HG03108 (cell line): ENCODE results near the gene FLNB.
"Not testable (repeated sequence)": the region's sequence is repeated elsewhere in the genome, so short reads cannot be mapped to it uniquely, and the experiment has no call there.

ENCODE experiments used
- ATAC-seq: cut with Tn5 transposase; IDR thresholded peaks from one replicate; pipeline ENCODE4 v1.9.1; 2021; ENCODE audit warnings: moderate library complexity; ENCODE audit not compliant: unreplicated experiment

The FLNB gene

DNA sequence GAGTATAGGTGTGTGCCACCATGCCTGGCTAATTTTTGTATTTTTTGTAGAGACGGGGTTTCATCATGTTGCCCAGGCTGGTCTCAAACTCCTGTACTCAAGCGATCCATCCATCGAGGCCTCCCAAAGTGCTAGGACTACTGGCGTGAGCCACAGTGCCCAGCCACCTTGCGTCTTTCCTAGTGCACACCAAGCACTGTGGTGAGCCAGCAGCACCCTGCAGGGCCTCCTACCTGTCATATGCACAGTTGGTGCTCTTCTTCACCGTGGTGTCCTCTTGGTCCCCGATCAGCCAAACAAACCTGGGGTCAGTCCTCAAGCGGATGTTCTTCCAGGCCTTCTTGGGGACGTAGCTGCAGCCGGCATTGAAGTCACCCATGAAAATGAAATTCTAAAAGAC is 189.4 kb downstream of the FLNB start:
- ATAC-seq = no peak

- ATAC-seq = no peak
These were observed 190.1 kb downstream of the FLNB start for GRCh38 chr3:58198362-58198761.

GRCh38 chr3:58198804-58199203 is 190.6 kb downstream of the FLNB start:
- ATAC-seq = no peak

- ATAC-seq = no peak
These were observed 192.0 kb downstream of the FLNB start for GRCh38 chr3:58200121-58200709.

- ATAC-seq = no peak
These were observed 192.7 kb downstream of the FLNB start for GRCh38 chr3:58200846-58201355.

DNA sequence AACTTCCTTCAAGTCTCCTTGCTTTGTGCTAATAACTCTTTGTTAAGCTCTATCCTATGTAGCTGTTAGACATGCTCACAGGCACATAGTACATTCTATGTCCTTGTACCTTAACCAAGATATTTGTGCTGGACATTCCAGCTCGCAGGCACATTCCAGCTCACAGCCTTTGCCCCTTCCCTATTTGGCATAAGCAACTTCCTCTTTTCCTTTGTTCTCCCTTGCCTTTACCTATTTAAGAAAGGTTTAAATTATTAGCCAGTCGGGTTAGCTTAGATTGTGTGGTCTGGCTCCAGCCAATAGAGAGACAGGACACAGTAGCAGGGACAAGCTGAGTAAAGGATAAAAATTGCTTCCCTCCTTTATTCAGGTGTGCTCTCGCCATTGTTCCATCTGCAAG is 193.2 kb downstream of the FLNB start:
- not testable (repeated sequence) for ATAC-seq

- ATAC-seq = peak; percentile 53
These were observed 194.7 kb downstream of the FLNB start for GRCh38 chr3:58202917-58203360.

DNA sequence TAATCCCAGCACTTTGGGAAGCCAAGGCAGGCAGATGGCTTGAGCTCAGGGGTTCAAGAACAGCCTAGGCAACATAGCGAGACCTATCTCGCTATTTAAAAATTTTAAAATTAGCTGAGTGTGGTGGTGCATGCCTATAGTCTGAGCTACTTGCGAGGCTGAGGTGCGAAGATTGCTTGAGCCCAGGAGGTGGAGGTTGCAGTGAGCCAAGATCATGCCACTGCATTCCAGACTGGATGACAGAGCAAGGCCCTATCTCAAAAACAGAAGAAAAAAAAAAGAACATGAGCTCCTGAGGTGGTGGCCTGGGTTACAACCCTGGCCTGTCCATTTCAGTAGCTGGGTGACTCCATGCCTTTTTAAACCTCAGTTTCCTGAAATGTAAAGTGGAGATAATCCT is 195.3 kb downstream of the FLNB start:
- no peak for ATAC-seq

DNA sequence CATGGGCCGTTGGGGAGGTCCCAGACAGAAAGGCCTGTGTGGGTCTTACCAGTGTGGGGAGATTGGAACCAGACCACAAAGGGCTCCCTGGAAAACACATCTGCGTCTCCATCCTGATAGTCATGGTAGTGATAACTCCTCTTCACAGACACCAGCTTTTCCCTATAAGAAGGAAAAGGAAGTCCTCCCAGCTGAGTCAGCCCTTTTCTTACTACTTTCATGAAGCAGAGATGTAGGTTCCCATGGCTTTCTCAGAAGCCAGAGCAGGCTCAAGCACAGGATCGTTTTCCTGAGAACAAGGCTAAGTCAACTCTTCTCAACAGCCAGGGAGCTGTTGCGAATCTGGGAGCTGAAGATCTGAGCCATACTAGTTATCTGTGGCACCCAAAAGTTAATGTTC is 196.5 kb downstream of the FLNB start:
- no peak for ATAC-seq

DNA sequence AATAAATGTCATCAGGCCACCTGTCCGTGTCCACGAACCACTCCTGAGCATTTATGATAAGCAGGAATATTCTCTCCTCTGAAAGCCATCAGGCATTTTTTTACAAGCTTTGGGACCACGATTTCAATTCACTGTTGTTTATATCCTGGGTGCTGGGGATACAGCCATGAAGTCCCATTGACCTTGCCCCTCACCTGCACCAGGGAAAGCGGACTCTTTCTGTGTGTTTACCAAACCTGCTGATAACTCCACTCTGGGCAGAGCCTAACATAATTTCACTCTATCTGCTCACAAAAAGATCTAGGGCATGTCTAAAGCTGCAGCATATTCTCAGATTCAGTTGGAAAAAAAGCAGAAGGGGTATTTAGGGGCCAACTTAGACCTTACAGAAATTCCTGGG is 197.8 kb downstream of the FLNB start:
- no peak for ATAC-seq

DNA sequence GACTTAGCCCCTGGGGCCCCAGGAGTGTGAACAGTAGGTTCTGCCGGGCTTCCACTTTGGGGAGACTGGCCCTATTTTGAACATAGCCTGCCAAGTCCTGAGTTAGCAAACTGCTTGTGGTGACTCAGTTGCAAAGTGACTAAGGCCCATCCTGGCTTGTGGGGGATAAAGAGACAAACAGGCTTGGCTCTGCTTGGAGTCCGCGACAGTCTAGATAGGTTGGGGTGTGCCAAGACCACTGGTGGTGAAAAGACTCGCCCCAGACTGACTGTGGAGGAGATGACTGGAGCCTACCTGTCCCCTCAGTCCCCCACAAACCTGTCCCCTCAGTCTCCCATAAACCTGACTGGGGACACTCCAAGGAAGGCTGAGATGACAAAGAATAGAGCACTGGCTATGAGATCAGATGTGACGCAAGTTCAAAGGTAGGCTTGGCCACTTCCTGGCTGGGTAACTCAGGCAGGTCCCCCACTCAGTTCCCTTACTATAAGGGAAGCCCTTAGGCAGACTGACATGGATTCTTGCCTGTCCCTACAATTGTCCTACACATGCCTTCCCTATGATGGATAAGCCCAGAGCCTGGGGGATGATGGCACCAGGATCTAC is 198.3 kb downstream of the FLNB start:
- ATAC-seq = no peak

- ATAC-seq = no peak
These were observed 199.7 kb downstream of the FLNB start for GRCh38 chr3:58207954-58208353.

DNA sequence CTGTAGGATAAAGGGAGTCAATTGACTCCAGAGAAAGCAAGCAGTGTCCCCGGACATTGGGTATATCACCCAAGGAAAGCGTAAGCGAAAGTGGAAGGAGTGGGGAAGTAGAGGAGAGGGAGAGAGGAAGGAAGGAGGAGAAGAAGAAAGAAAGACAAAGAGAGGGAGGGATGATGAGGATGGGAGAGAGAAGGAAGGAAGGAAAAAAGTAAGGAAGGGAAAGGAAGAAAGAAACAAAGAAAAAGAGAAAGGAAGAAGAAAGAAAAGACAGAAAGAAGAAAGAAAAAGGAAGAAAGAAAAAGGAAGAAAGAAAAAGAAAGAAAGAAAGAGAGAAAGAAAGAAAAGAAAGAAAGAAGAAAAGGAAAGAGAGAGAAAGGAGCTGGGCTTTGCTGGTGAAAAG is 201.7 kb downstream of the FLNB start:
- no peak for ATAC-seq

GRCh38 chr3:58210761-58211460 is 202.7 kb downstream of the FLNB start, which contains the start of gene DNASE1L3:
TSS of gene DNASE1L3 (minus strand) at chr3:58210972. CDS start at chr3:58210906, 66 bp downstream.
- no peak for ATAC-seq

DNA sequence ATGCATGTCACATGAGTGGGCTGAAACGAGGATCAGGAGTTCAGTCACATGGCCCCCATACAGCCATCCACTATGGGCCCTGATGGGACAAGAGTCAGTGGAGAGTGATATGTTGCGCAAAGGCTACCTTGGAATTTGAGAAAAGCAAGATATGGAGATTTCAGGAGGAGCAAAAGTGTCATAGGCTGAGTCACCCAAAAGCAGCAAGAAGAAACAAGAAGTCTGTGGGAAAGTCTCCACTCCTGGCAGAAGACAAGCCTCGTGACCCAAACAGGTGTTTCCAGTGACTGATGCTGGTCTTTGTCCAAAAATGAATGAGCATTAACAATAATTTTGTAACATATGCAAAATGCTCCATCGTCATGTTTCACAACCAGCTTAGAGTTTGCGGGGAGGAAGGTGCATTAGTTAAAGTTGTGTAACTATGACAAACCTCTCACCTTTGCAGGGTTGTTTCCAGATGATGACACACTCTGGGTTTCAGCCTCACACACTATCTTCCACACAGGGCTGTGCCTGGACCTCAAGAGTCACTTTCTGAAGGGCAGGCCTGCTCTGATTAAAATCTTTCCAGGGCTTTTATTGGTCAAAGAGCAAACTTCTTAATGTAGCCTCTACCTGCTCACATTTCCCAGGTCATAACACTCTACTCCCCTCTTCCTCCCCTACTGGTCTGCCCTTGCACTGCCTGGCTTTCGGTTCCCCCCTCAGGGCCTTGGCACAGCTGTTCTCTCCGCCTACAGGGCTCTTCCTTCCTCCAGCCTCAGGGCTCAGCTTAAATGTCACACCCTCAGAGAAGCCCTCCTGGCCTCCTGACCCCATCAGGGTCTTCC is 206.5 kb downstream of the FLNB start:
- ATAC-seq = peak; percentile 65

DNA sequence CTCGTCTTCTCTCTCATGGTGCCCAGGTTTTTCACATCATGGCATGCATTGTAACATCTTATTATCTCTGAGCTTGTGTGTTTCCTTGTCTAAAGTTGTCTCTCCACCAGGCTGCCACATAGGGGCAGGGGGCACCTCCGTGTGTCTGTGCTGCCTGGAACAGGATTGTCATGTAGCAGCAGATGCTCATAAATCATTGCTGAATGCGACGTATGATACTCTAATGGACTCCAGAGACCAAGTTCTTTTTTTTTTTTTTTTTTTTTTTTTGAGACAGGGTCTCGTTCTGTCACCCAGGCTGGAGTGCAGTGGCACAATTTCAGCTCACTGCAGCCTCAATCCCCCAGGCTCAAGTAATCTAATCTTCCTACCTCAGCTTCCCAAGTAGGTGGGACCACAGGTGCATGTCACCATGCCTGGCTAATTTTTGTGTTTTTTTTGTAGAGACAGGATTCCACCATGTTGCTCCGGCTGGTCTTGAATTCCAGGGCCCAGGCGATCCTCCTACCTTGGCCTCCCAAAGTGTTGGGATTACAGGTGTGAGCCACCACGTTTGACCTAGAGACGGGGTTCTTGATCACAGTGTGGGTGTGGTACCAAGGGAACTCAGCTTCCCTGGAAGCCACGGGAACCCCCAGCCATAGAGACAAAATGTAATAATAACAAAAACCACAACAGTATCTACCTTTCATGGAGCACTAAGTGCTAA is 207.2 kb downstream of the FLNB start:
- no peak for ATAC-seq

DNA sequence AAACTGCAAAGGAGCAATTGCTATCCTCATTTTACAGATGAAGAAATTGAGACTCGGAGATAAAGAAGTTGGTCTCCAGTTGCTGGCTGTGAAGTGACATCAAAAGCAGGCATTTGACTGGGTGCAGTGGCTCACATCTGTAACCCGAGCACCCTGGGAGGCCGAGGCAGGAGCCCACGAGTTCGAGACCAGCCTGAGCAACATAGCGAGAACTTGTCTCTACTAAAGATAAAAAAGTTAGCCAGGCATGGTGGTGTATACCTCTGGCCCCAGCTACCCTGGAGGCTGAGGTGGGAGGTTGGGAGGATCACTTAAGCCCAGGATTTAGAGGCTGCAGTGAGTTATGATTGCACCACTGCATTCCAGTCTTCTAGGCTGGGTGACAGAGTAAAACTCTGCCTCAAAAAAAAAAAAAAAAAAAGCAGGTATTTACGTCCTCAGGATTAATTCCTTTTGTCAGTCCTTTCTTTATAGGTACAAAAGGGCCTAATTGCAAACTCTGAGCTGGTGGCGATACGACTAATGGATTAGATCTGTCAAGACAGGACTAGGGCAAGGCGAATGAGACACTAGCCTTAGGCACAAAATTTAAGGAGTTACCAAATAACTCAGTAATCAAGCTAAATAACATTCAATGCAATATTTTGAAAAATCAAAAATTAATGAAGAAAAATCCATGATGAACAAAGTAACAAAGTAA is 208.4 kb downstream of the FLNB start:
- ATAC-seq = no peak

- peak; percentile 36 for ATAC-seq
These were observed 209.1 kb downstream of the FLNB start for GRCh38 chr3:58217209-58217811.

DNA sequence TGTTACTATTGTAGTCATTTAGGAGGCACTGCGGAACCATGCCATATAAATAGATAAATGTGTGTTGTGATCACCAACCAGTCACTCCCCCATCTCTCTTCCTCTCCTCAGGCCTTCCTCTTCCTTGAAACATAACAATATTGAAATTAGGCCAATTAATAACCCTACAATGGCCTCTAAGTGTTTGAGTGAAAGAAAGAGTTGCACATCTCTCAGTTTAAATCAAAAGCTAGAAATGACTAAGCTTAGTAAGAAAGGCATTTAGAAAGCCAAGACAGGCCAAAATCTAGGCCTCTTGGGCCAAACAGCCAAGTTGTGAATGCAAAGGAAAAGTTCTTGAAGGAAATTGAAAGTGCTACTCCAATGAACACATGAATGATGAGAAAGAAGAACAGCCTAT is 210.7 kb downstream of the FLNB start:
- no peak for ATAC-seq
